Brain microvascular endothelial cell (primary cell): ENCODE results near the gene ACKR1.

Experiments used
- DNase-seq: peaks from one replicate; pipeline ENCODE4 v3.0.0-alpha.2; 2020
- H3K27ac ChIP-seq: fragments of 250-450 bp; sonication (Bioruptor Pico); 2 replicates; pipeline ENCODE4 v1.5.1; 2020; ENCODE audit warnings: mild to moderate bottlenecking, moderate library complexity
- H3K27me3 ChIP-seq: fragments of 250-450 bp; sonication (Bioruptor Pico); replicated peaks from 2 replicates; pipeline ENCODE4 v1.5.1; 2020; ENCODE audit warnings: mild to moderate bottlenecking
- H3K36me3 ChIP-seq: fragments of 250-450 bp; sonication (Bioruptor Pico); replicated peaks from 2 replicates; pipeline ENCODE4 v1.5.1; 2020; ENCODE audit warnings: mild to moderate bottlenecking
- H3K4me3 ChIP-seq: 2 replicates; pipeline ENCODE4 v1.5.1; 2011; ENCODE audit warnings: low read depth, mild to moderate bottlenecking, control low read depth, low read length, moderate library complexity
- CTCF ChIP-seq: IDR thresholded peaks from 2 replicates; pipeline ENCODE4 v1.5.1; 2011; ENCODE audit warnings: low read depth, mild to moderate bottlenecking, moderate library complexity, low read length, control low read depth, inconsistent platforms; ENCODE audit errors: missing control alignments
- in situ Hi-C: cut with HindIII; loops from 2 replicates; pipeline ENCODE4 v1.10.0; 2017; ENCODE audit warnings: low sequenced_read_pairs, low pct_ligation_motif_present

ACKR1 gene

GRCh38 chr1:159214149-159214760 is 9.6 kb downstream of the ACKR1 start:
- H3K36me3 ChIP-seq: no peaks in the 10 kb centered on the region
- DNase-seq: peak; percentile 18
- in situ Hi-C loops: no loop called here
- H3K27me3 ChIP-seq: no peaks in the 10 kb centered on the region
- no peak overlapping the region for H3K27ac ChIP-seq
- no peak overlapping the region for H3K4me3 ChIP-seq
- TF ChIP-seq CTCF: peak; percentile 95

GRCh38 chr1:159218649-159219636 is 14.3 kb downstream of the ACKR1 start:
- Histone ChIP-seq H3K36me3 (no peaks in the 10 kb centered on the region), H3K27ac (no peak overlapping the region), H3K27me3 (no peaks in the 10 kb centered on the region), H3K4me3 (no peak overlapping the region)
- in situ Hi-C loops: no loop called here
- DNase-seq: no peak
- no peak for TF ChIP-seq CTCF

DNA sequence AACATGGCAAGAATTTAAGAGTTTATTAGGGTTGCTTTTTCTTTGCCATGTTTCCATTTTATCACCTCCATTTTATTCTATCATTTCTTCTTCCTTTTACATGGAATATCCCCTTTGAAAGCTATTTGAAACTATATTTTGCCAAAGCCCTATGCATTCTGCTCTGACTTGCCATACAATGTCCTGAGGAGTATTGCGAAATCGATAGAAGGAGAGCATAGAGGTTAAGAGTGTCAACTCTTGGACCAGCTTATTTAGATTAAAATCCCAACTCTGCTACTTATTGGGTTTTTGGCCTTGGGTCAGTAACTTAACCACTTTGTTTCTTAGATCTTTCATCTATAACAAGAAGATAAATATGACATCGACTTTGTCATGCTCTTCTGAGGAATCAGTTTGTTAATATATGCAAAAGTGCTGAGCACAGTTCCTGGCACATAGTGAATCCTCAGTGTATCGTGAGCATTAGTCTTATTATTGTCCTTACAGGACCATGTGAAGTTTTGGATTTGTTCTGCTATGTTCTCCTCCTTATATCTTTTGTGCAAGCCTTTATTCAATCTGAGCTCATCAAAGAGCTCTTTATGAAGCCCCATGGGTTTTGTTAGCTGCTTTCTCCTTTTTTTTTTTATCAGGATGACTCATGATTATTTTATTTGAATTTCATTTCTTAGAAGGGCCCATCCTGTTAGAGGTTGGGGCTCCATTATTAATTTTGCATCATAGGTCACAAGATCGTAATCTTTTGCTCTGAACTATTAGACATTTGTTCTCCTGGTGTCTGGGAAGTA is 17.6 kb downstream of the ACKR1 start:
- in situ Hi-C loops: no loop called here
- H3K27me3 ChIP-seq: no peaks in the 10 kb centered on the region
- H3K36me3 ChIP-seq: no peaks in the 10 kb centered on the region
- H3K27ac ChIP-seq: no peak overlapping the region
- H3K4me3 ChIP-seq: no peak overlapping the region
- TF ChIP-seq CTCF: no peak
- DNase-seq: no peak

DNA sequence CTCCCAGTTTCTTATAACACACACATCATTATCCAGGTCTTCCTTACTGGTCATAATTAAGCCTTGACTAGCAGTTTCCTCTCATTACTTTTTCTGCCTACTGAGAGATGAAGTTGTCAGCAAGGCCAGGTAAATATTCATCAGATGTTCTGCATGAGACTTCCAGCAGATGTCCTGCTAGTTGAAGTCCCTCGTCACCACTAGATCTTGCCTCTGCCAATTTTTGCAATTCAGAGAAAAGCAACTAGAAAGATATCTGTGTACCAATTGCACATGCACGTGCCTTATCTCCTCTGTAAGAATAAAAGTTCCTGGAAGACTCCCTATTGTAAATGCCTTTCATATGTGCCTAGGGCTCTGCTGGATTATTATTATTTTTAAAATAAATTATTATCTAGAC is 18.3 kb downstream of the ACKR1 start:
- Histone ChIP-seq H3K27ac (no peak overlapping the region), H3K27me3 (no peaks in the 10 kb centered on the region), H3K4me3 (no peak overlapping the region), H3K36me3 (no peaks in the 10 kb centered on the region)
- no peak for TF ChIP-seq CTCF
- in situ Hi-C loops: no loop called here
- no peak for DNase-seq

DNA sequence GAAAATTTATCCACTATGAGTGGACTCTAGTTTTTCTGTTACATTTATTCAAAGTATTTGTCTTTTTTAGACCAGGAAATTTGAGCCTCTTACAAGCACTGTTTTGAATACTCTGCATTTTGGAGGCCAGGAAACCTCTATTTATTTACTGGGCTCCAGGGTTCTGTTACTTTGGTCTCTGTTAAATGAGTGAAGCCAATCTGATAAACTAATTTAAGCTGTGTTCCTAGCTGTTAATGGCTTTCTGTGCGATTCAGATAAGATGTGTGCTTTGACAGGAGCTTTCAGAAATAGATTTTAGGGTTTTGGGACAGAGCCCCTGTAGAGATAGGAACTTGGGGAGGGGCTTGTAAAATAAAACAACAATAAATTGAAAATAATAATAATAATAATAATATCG is 23.9 kb downstream of the ACKR1 start:
- Histone ChIP-seq H3K36me3 (no peaks in the 10 kb centered on the region), H3K4me3 (no peak overlapping the region), H3K27me3 (no peaks in the 10 kb centered on the region), H3K27ac (no peak overlapping the region)
- no peak for DNase-seq
- in situ Hi-C loops: no loop called here
- no peak for TF ChIP-seq CTCF
